ENCODE data around the gene AGAP2. TPM values are rescaled to one million over a fixed set of nuclear protein-coding genes. Genes with fewer than 3 reads are reported as not detected.
A peak's percentile ranks its signal among the peaks of the same experiment; 100 is the strongest.

AGAP2 gene
- total and polyA plus RNA-seq, 2 donors (not counting 1 experiment from before 2014, with no cell fraction given) = 22.2 to 27.0 TPM

GRCh38 chr12:57767305-57767698 lies 28.8 kb upstream of the AGAP2 start:
- no peak overlapping the region for H3K9ac ChIP-seq (ENCODE audit: low read length)
- CTCF ChIA-PET = interaction anchor here (1.1 to 3.0 kb wide), 4 partner anchors 8 to 16 kb away, joined by 3 to 37 read pairs (median 5); partner anchors contain the start of gene TSFM
- H3K4me3 Mint-ChIP-seq = peak overlapping the region; percentile 93

More at GRCh38 chr12:57767305-57767698, 28.8 kb upstream of the AGAP2 start:
- peaks cover 18% of the 10 kb centered on the region for H4K20me1 ChIP-seq (ENCODE audit: control insufficient read depth, insufficient read depth, low read length, poor library complexity, severe bottlenecking)
- no peak overlapping the region for H3K4me2 ChIP-seq (replicated peaks; ENCODE audit: low read depth, low read length, poor library complexity, severe bottlenecking)
- peaks cover 38 to 41% of the 10 kb centered on the region in 2 donors for H3K4me1 ChIP-seq (ENCODE audit: control insufficient read depth in 2 of 2, insufficient read depth in 2 of 2, low read length in 2 of 2)
- POLR2A ChIA-PET = no interaction called here
- peaks cover 24% of the 10 kb centered on the region for H3K27me3 Mint-ChIP-seq
- TF ChIP-seq EZH2 (IDR thresholded peaks at IDR 0.05; ENCODE audit: borderline replicate concordance, insufficient read depth, low read depth, low read length, poor library complexity, severe bottlenecking) (no peak), CTCF (IDR thresholded peaks at IDR 0.05) (no peak)
- no peak for ATAC-seq (ENCODE audit: low read depth)
- no peaks in the 10 kb centered on the region for H3K36me3 ChIP-seq (replicated peaks in 1 of 2; ENCODE audit: control extremely low read depth in 1 of 2, control insufficient read depth in 1 of 2, extremely low read depth in 1 of 2, insufficient read depth in 2 of 2, low read length in 1 of 2)
- H3K4me1 Mint-ChIP-seq = peaks cover 42% of the 10 kb centered on the region
- no peak overlapping the region for H3K4me3 ChIP-seq (ENCODE audit: control extremely low read depth in 1 of 5, extremely low read depth in 1 of 5, insufficient read depth in 1 of 5, low read depth in 2 of 5, low read length in 4 of 5)
- no peak for DNase-seq
- intact Hi-C loops (cut with micrococcal nuclease) = no loop called here
- no peak overlapping the region for H2AFZ ChIP-seq (ENCODE audit: insufficient read depth, low read depth, low read length, poor library complexity, severe bottlenecking)
- H3K9me3 ChIP-seq (ENCODE audit: control extremely low read depth in 1 of 3, control insufficient read depth in 2 of 3, insufficient read depth in 1 of 3, low read length in 2 of 3) = peaks cover 0 to 13% (median 0%) of the 10 kb centered on the region in 3 donors
- no peaks in the 10 kb centered on the region for H3K9me3 Mint-ChIP-seq (ENCODE audit: insufficient read depth)
- no peak overlapping the region for H3K27ac ChIP-seq (ENCODE audit: low read length in 2 of 2)
- peaks cover 0 to 38% (median 26%) of the 10 kb centered on the region in 4 experiments for H3K27me3 ChIP-seq (replicated peaks in 1 of 4; ENCODE audit: control extremely low read depth in 1 of 4, control insufficient read depth in 3 of 4, insufficient read depth in 4 of 4, low read length in 3 of 4)
- H3K27ac Mint-ChIP-seq = no peak overlapping the region
- H3K79me2 ChIP-seq (ENCODE audit: control insufficient read depth, insufficient read depth, low read length) = peaks cover 18% of the 10 kb centered on the region
